ENCODE measurements around the gene ANKS1A.

ANKS1A gene

GRCh38 chr6:34957231-34957783 is 68.3 kb downstream of the ANKS1A start:
- no peak for TF ChIP-seq CTCF (IDR thresholded peaks at IDR 0.05; ENCODE audit: insufficient read depth, low read depth, low read length, missing control alignments)
- DNase-seq (ENCODE audit: low read depth): no peak
- no peak overlapping the region for H3K4me3 ChIP-seq (ENCODE audit: low read length)

GRCh38 chr6:34958734-34959133 is 69.7 kb downstream of the ANKS1A start:
- DNase-seq (ENCODE audit: low read depth): no peak
- H3K4me3 ChIP-seq (ENCODE audit: low read length): no peak overlapping the region
- TF ChIP-seq CTCF (IDR thresholded peaks at IDR 0.05; ENCODE audit: insufficient read depth, low read depth, low read length, missing control alignments): no peak

- no peak for DNase-seq (ENCODE audit: low read depth)
- H3K4me3 ChIP-seq (ENCODE audit: low read length): no peak overlapping the region
- TF ChIP-seq CTCF (IDR thresholded peaks at IDR 0.05; ENCODE audit: insufficient read depth, low read depth, low read length, missing control alignments): no peak
Observed at GRCh38 chr6:34959224-34959623, 70.2 kb downstream of the ANKS1A start.

- DNase-seq (ENCODE audit: low read depth): no peak
- H3K4me3 ChIP-seq (ENCODE audit: low read length): no peak overlapping the region
- TF ChIP-seq CTCF (IDR thresholded peaks at IDR 0.05; ENCODE audit: insufficient read depth, low read depth, low read length, missing control alignments): no peak
Observed at GRCh38 chr6:34961082-34961481, 72.0 kb downstream of the ANKS1A start.

- no peak overlapping the region for H3K4me3 ChIP-seq (ENCODE audit: low read length)
- no peak for TF ChIP-seq CTCF (IDR thresholded peaks at IDR 0.05; ENCODE audit: insufficient read depth, low read depth, low read length, missing control alignments)
- DNase-seq (ENCODE audit: low read depth): no peak
Observed at GRCh38 chr6:34961574-34961973, 72.5 kb downstream of the ANKS1A start.

GRCh38 chr6:34964564-34964963 is 75.5 kb downstream of the ANKS1A start:
- no peak overlapping the region for H3K4me3 ChIP-seq (ENCODE audit: low read length)
- no peak for TF ChIP-seq CTCF (IDR thresholded peaks at IDR 0.05; ENCODE audit: insufficient read depth, low read depth, low read length, missing control alignments)
- DNase-seq (ENCODE audit: low read depth): no peak

- TF ChIP-seq CTCF (IDR thresholded peaks at IDR 0.05; ENCODE audit: insufficient read depth, low read depth, low read length, missing control alignments): no peak
- no peak overlapping the region for H3K4me3 ChIP-seq (ENCODE audit: low read length)
- no peak for DNase-seq (ENCODE audit: low read depth)
Observed at GRCh38 chr6:34967461-34967860, 78.4 kb downstream of the ANKS1A start.
